ENCODE results near the gene LTBP1.

GRCh38 chr2:33316328-33316727 is 369.6 kb downstream of the LTBP1 start:
- TF ChIP-seq CTCF (IDR thresholded peaks at IDR 0.05) (no peak), POLR2A (IDR thresholded peaks at IDR 0.05) (no peak), POLR2AphosphoS5 (IDR thresholded peaks at IDR 0.05) (no peak)

All from transverse colon (tissue), 4 donors.